Measurements from ENCODE around the gene ST6GAL1. TPM values are rescaled to one million over a fixed set of nuclear protein-coding genes. Genes with fewer than 3 reads are reported as not detected.

ST6GAL1 gene
- total RNA-seq, 1 donor from 2014 or later = 74.0 TPM

DNA sequence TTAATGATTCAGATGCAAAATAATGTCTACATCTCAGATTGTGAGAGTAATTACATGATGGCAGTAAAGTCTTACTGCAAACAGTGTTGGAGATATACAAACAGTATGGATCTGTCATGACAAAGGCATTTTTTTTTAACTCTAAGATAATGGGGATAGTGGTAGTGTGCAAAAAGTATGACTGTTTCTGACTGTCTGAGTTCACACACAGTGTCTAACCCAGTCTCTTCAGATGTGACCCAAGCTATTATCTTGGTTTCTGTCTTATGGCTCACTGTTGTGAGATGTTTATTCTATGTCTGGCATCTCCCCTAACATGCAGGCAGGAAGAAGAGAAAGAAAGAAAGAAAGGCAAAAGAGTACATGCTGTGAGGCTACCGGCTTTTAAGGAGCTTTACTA lies 191.9 kb downstream of the ST6GAL1 start:
- Mint-ChIP-seq H3K4me3 (ENCODE audit: low read depth) (no peak overlapping the region), H3K36me3 (ENCODE audit: insufficient read depth) (peaks cover 3% of the 10 kb centered on the region), H3K9me3 (ENCODE audit: low read depth) (peaks cover 4% of the 10 kb centered on the region), H3K27me3 (no peaks in the 10 kb centered on the region), H3K4me1 (ENCODE audit: low read depth) (no peaks in the 10 kb centered on the region), H3K27ac (no peak overlapping the region)
- DNase-seq (ENCODE audit: low spot score, unreplicated experiment) = no peak
- TF ChIP-seq, protein P1, sequence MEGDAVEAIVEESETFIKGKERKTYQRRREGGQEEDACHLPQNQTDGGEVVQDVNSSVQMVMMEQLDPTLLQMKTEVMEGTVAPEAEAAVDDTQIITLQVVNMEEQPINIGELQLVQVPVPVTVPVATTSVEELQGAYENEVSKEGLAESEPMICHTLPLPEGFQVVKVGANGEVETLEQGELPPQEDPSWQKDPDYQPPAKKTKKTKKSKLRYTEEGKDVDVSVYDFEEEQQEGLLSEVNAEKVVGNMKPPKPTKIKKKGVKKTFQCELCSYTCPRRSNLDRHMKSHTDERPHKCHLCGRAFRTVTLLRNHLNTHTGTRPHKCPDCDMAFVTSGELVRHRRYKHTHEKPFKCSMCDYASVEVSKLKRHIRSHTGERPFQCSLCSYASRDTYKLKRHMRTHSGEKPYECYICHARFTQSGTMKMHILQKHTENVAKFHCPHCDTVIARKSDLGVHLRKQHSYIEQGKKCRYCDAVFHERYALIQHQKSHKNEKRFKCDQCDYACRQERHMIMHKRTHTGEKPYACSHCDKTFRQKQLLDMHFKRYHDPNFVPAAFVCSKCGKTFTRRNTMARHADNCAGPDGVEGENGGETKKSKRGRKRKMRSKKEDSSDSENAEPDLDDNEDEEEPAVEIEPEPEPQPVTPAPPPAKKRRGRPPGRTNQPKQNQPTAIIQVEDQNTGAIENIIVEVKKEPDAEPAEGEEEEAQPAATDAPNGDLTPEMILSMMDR (IDR thresholded peaks at IDR 0.05; ENCODE audit: unreplicated experiment) = no peak

DNA sequence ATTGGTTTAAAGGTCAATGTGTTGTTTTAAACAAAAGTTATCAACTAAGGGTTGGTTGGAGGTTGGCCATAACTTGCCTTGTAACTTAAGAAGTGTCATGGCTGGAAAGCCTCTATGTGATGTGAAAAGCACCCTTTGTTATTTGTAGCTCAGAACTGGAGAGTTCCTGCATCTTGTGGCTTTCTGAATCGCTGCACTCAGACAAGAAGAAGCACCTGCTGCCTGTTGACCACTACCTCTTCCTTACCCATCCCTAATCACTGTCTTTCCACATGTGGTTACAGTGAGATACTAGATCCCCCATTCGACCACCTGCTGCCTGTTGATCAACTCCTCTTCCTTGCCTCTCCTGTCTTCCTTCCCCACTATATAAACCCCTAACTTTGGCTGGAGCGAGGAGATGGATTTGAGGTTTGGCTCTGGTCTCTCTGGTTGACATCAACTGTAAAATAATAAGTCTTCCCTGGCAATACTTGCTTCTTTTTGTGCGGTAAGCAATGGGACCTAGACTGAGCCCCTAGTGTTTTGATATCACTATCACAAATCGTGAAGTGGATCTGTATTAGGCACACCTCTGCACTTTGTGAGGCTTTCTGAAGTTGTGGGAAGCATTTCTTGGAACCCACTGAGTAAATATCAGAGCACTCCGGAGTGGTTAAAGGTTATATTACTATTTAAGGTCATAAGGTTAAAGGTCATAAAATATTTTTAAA lies 195.1 kb downstream of the ST6GAL1 start:
- Mint-ChIP-seq H3K4me1 (ENCODE audit: low read depth) (no peaks in the 10 kb centered on the region), H3K9me3 (ENCODE audit: low read depth) (peaks cover 4% of the 10 kb centered on the region), H3K36me3 (ENCODE audit: insufficient read depth) (peaks cover 7% of the 10 kb centered on the region), H3K27ac (no peak overlapping the region), H3K4me3 (ENCODE audit: low read depth) (no peak overlapping the region), H3K27me3 (no peaks in the 10 kb centered on the region)
- TF ChIP-seq, protein P1 (IDR thresholded peaks at IDR 0.05; ENCODE audit: unreplicated experiment) = no peak
- no peak for DNase-seq (ENCODE audit: low spot score, unreplicated experiment)

Other genes with a start within 250 kb of the ST6GAL1 start
- not detected in 2 replicates for gene KNG1, start 213.2 kb upstream of the ST6GAL1 start, total RNA-seq
- gene EIF4A2, start 146.9 kb upstream of the ST6GAL1 start, total RNA-seq = 498 and 504 TPM in 2 replicates
- gene RFC4, start 124.0 kb upstream of the ST6GAL1 start, total RNA-seq = 51.3 and 54.3 TPM in 2 replicates
- gene ADIPOQ, start 87.8 kb upstream of the ST6GAL1 start, total RNA-seq = not detected in 2 replicates
- 10.5 and 11.5 TPM in 2 replicates for gene RPL39L, start 209.0 kb downstream of the ST6GAL1 start, total RNA-seq

Measured in progenitor cell of endocrine pancreas (in vitro differentiated cells).